Measurements from ENCODE around the gene PRKRA.

DNA sequence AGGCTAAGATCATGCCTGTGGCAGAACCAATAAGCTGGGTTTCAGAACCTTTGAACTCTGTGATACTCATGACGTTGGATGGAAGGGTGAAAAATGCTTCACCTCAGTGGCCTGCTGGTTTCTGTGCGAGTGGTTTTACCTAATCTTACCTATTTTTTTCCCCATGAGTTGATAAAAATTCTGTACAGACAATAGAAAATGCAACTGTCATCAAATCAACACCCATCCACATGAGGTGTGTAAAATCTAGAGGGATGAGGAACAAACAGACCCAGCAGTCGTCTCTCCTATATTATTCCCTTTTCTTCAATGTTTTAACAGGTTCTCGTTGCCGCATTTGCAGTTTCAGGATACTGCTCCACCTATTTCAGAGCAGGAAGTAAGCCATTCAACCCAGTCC, 67.3 kb downstream of the PRKRA start:
- TF ChIP-seq, protein P1, sequence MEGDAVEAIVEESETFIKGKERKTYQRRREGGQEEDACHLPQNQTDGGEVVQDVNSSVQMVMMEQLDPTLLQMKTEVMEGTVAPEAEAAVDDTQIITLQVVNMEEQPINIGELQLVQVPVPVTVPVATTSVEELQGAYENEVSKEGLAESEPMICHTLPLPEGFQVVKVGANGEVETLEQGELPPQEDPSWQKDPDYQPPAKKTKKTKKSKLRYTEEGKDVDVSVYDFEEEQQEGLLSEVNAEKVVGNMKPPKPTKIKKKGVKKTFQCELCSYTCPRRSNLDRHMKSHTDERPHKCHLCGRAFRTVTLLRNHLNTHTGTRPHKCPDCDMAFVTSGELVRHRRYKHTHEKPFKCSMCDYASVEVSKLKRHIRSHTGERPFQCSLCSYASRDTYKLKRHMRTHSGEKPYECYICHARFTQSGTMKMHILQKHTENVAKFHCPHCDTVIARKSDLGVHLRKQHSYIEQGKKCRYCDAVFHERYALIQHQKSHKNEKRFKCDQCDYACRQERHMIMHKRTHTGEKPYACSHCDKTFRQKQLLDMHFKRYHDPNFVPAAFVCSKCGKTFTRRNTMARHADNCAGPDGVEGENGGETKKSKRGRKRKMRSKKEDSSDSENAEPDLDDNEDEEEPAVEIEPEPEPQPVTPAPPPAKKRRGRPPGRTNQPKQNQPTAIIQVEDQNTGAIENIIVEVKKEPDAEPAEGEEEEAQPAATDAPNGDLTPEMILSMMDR (IDR thresholded peaks at IDR 0.05), result no peak
- no peak for TF ChIP-seq POLR2AphosphoS5 (IDR thresholded peaks at IDR 0.05; ENCODE audit: low read depth, low read length)

Measured in Panc1 (cell line).